Glutamatergic neuron (in vitro differentiated cells): Measurements from ENCODE around the gene UGP2. TPM values are rescaled to one million over a fixed set of nuclear protein-coding genes. Genes with fewer than 3 reads are reported as not detected.

ENCODE experiments used
- DNase-seq: peaks from one replicate; pipeline ENCODE4 v3.0.0; 2022
- H3K27ac Mint-ChIP-seq: one replicate; pipeline ENCODE4 v1.8.0; 2020; ENCODE audit warnings: mild to moderate bottlenecking, mixed read lengths, inconsistent platforms; ENCODE audit not compliant: unreplicated experiment
- H3K27me3 Mint-ChIP-seq: one replicate; pipeline ENCODE4 v1.8.0; 2020; ENCODE audit warnings: mild to moderate bottlenecking, moderate library complexity, mixed read lengths, inconsistent platforms; ENCODE audit not compliant: unreplicated experiment
- H3K36me3 Mint-ChIP-seq: one replicate; pipeline ENCODE4 v1.8.0; 2020; ENCODE audit warnings: mild to moderate bottlenecking, mixed read lengths, inconsistent platforms; ENCODE audit not compliant: unreplicated experiment
- H3K4me1 Mint-ChIP-seq: one replicate; pipeline ENCODE4 v1.8.0; 2020; ENCODE audit warnings: mild to moderate bottlenecking, low read depth, mixed read lengths, inconsistent platforms; ENCODE audit not compliant: unreplicated experiment
- H3K4me3 Mint-ChIP-seq: one replicate; pipeline ENCODE4 v1.8.0; 2020; ENCODE audit warnings: mild to moderate bottlenecking, mixed read lengths, inconsistent platforms; ENCODE audit not compliant: unreplicated experiment
- H3K9me3 Mint-ChIP-seq: one replicate; pipeline ENCODE4 v1.8.0; 2020; ENCODE audit warnings: mild to moderate bottlenecking, moderate library complexity, mixed read lengths, inconsistent platforms; ENCODE audit not compliant: unreplicated experiment
- total RNA-seq: library from RNA; stranded (reverse); fragmentation: NEBNext Ultra II Directional; extraction: Animal tissue kit (Norgen Biotek cat#: 25700); gene quantifications from one replicate; pipeline ENCODE4 v1.2.1, GENCODE V29; 2021; ENCODE audit not compliant: unreplicated experiment
- TF ChIP-seq, protein P1 (sequence below): fragments of 200-600 bp; sonication (generic); IDR thresholded peaks from one replicate; pipeline ENCODE4 v1.5.0; 2021; ENCODE audit not compliant: partially characterized antibody, unreplicated experiment

Gene UGP2
- total RNA-seq, 1 donor from 2014 or later = 68.6 TPM

DNA sequence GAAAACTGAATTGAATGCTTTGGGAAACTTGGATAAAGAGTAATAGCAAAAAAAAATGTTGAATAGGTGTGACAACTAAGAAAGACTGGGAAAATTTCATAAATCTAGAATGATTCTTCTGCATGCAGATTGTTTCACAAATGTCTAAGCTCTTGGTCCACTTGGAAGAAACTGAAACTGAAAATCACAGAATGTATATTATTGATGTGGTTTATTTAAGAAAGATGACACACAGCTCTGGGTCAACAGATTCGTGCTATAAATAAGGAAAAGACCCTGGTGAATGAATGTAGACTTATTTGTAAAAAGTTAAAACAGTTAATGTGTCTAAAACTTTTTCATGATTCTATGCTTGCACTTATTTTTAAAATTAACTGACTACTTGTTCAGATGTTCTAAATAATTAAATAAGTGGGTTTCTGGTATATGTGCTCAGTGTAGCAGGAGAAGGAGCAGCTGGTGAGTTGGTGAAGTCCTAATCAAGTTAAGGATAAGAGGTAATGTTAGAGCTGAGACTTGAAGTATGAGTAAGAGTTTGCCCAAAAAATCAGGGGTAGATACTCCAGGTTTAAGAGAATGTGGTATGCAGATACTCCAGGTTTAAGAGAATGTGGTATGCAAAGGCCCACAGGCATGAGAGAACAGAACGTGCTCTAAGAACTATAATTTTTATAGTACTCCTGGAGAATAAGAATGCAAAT, 24.5 kb downstream of the UGP2 start:
- Mint-ChIP-seq H3K36me3 (no peaks in the 10 kb centered on the region), H3K27me3 (no peaks in the 10 kb centered on the region), H3K9me3 (no peaks in the 10 kb centered on the region), H3K4me1 (peaks cover 2% of the 10 kb centered on the region), H3K27ac (no peak overlapping the region), H3K4me3 (no peak overlapping the region)
- DNase-seq = no peak
- TF ChIP-seq, protein P1, sequence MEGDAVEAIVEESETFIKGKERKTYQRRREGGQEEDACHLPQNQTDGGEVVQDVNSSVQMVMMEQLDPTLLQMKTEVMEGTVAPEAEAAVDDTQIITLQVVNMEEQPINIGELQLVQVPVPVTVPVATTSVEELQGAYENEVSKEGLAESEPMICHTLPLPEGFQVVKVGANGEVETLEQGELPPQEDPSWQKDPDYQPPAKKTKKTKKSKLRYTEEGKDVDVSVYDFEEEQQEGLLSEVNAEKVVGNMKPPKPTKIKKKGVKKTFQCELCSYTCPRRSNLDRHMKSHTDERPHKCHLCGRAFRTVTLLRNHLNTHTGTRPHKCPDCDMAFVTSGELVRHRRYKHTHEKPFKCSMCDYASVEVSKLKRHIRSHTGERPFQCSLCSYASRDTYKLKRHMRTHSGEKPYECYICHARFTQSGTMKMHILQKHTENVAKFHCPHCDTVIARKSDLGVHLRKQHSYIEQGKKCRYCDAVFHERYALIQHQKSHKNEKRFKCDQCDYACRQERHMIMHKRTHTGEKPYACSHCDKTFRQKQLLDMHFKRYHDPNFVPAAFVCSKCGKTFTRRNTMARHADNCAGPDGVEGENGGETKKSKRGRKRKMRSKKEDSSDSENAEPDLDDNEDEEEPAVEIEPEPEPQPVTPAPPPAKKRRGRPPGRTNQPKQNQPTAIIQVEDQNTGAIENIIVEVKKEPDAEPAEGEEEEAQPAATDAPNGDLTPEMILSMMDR = no peak

DNA sequence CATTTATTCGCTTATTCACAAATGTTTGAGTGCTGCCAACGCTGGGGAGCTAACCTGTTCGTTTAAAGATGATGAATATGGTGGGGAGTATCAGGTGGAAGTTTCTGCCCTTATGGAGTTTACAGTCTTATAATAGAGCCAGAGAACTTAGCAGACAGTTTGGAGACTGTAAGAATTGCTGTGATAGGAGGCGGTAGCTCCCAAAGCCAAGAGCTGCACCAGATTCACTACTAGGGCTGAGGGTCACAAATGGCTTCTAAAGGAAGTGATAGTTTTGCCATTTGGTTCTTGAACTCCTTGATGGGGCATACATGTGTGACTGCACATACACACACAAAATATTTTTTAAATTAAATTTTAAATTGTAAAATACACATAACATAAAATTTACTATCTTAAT, 29.0 kb downstream of the UGP2 start:
- peaks cover 2% of the 10 kb centered on the region for H3K4me1 Mint-ChIP-seq
- peaks cover 11% of the 10 kb centered on the region for H3K36me3 Mint-ChIP-seq
- H3K27ac Mint-ChIP-seq = no peak overlapping the region
- H3K9me3 Mint-ChIP-seq = no peaks in the 10 kb centered on the region
- TF ChIP-seq, protein P1 = no peak
- no peaks in the 10 kb centered on the region for H3K27me3 Mint-ChIP-seq
- no peak overlapping the region for H3K4me3 Mint-ChIP-seq
- no peak for DNase-seq

DNA sequence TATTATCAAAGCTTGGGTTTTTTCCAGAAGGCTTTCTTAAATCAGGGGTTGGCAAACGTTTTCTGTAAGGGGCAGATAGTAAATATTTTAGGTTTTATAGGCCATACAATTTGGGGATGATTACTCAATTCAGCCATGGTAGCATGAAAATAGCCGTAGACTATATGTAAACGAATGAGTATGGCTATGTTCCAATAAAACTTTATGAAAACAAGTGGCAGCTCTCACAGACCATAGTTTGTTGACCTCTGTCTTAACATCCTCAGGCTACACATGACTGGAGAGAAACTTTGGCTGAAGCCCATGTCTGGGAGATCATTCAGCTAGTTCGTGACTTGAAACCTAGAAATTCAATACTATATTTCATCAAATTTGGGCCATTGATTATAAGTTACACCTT, 30.2 kb downstream of the UGP2 start:
- no peak for DNase-seq
- H3K4me1 Mint-ChIP-seq = peaks cover 2% of the 10 kb centered on the region
- H3K27ac Mint-ChIP-seq = no peak overlapping the region
- peaks cover 11% of the 10 kb centered on the region for H3K36me3 Mint-ChIP-seq
- TF ChIP-seq, protein P1 = no peak
- H3K27me3 Mint-ChIP-seq = no peaks in the 10 kb centered on the region
- H3K9me3 Mint-ChIP-seq = no peaks in the 10 kb centered on the region
- H3K4me3 Mint-ChIP-seq = no peak overlapping the region

DNA sequence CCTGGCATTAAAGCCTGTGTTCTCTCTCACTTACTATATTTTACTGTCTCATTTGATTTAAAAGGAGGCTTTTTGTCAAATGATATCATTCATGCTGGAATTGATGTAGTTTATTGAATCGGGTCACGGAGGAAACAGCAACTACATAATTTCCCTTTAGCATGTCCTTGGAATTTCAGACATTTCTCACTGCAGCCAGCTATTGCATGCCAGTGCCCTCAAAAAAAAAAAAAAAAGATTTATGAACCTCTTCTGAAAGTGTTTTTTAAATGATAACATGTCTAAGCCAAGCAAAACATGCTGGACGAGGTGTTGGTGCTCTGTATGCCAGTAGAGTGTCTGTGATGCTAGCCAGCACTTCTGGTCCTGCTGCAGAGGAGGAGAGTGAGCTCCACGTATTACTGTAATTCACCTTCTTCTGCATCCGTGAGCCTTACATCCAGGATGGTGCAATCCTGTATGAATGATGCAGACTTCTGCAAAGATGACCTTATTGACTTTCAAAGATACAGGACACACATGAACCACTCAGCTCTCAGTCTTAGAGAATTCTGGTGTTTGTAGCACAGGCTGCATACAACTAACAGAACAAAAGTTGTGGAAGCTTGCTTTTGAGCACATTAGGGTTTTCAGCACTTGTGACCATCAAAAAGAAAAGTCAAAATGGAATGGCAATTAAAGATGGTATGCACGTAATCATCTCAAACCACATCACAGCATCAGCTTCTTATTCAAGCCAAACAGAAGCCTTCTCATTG, 31.1 kb downstream of the UGP2 start:
- H3K9me3 Mint-ChIP-seq = no peaks in the 10 kb centered on the region
- H3K36me3 Mint-ChIP-seq = peaks cover 11% of the 10 kb centered on the region
- peaks cover 2% of the 10 kb centered on the region for H3K4me1 Mint-ChIP-seq
- H3K27me3 Mint-ChIP-seq = no peaks in the 10 kb centered on the region
- no peak overlapping the region for H3K27ac Mint-ChIP-seq
- TF ChIP-seq, protein P1 = no peak
- H3K4me3 Mint-ChIP-seq = no peak overlapping the region
- no peak for DNase-seq
